VCaP (cell line): ENCODE data around the gene ENOX2.

Source experiments
- H3K27ac ChIP-seq: fragments of 450-650 bp; 2 replicates; pipeline ENCODE4 v1.5.1; 2017
- TF ChIP-seq, protein P1 (sequence below): fragments of 450-650 bp; conservative IDR thresholded peaks from 2 replicates; pipeline ENCODE4 v1.5.1; 2017; ENCODE audit warnings: mild to moderate bottlenecking, moderate library complexity

ENOX2 gene

DNA sequence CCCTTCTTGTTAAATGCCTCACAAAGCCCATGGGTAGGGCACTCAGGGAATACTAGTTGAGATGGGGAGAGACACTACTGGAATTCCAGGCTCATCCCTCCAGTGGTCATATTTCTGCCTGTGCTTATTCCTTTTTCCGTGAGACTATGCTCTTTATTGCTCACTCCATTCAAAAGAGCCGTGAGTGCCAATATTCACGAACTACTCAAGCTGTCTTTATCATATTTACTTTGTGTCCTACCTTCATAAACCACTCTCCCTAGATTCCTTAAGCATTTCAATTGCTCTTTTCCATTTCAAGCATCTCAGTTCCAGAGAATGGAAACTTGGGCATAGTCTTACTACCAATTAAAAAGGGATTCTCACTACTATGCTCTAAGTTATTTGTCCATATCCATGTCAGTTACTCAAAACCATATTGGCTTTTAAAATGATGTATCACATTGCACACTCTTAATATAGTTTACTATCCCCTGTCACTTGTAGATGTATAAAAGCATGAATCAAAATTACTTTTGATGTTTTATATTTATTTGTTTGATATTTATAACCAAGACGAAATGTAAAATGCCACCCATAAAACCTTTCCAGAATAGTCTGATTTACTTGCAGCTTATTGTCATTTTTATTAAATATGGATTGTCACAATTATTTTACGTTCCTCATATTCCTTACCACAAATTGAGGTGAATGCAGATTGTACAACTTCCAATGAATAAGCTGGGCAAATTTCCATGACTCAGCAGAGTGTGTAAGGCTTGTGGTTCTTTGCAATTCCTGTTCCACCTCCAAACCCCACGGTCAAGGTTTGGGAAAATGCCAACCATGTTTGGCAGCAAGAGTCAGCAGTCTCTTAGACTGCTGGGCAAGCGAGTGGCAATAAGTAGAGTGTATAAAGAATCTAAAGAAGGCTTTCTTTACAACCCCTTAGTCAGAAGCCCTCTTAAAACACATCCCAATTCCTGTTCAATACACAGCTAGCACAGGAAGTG lies 24.4 kb downstream of the ENOX2 start:
- TF ChIP-seq, protein P1, sequence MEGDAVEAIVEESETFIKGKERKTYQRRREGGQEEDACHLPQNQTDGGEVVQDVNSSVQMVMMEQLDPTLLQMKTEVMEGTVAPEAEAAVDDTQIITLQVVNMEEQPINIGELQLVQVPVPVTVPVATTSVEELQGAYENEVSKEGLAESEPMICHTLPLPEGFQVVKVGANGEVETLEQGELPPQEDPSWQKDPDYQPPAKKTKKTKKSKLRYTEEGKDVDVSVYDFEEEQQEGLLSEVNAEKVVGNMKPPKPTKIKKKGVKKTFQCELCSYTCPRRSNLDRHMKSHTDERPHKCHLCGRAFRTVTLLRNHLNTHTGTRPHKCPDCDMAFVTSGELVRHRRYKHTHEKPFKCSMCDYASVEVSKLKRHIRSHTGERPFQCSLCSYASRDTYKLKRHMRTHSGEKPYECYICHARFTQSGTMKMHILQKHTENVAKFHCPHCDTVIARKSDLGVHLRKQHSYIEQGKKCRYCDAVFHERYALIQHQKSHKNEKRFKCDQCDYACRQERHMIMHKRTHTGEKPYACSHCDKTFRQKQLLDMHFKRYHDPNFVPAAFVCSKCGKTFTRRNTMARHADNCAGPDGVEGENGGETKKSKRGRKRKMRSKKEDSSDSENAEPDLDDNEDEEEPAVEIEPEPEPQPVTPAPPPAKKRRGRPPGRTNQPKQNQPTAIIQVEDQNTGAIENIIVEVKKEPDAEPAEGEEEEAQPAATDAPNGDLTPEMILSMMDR: no peak
- H3K27ac ChIP-seq: peak overlapping the region; percentile 74

DNA sequence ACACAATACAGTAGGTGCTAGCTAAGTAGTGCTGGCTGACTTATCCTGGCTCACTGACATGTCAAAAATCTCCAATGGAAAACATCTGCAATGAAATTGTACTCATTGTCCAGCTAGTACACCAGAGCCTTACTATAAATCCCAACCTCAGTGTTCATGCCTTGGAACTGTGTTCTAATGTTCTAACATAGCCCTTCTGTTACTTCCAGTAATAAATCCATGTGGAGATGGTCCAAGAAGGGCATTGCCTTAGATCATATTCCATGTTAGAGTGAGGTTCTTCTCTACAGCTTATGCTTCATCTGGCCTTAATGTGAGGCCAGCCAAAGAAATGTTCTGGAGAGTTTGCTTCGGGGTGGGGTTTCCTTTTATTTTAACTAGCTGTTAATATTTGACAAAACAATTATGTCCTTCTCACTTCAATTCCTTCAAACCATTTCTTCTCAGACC lies 25.1 kb downstream of the ENOX2 start:
- peak overlapping the region; percentile 74 for H3K27ac ChIP-seq
- TF ChIP-seq, protein P1: no peak

DNA sequence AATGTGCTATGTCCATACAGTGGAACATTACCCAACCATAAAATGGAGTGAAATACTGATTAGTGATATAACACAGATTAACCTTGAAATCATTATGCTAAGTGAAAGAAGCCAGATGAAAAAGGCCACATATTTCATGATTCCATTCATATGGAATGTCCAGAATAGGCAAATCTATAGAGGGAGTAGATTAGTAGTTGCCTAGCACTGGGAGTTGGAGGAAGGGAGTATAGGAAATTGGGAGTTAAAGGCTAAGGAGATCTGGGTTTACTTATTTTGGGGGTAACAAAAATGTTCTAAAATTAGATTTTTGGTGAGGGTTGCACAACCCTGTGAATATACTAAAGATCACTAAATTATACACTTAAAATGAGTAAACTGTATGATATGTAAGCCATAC lies 26.8 kb downstream of the ENOX2 start:
- TF ChIP-seq, protein P1: no peak
- peak overlapping the region; percentile 74; the same call in 1 of the 2 replicates for H3K27ac ChIP-seq

DNA sequence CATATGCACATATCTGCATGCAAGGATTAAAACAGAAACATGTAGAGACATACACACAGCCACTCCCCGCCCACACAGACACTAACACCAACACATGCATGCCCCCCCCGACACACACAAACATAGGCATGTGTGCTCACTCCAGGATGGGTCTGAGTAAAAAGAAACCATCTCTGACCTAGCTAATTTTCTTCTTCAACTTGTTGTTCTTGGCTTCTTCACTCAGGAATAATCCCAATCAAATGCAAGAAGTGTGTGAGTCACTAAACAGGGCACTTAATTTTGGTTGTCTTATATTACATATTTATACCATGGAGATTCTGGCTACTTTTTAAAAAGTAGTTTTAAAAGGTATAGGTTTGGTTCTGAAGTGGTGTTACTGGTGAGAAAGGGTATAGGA lies 28.3 kb downstream of the ENOX2 start:
- H3K27ac ChIP-seq: no peak overlapping the region
- TF ChIP-seq, protein P1: no peak

DNA sequence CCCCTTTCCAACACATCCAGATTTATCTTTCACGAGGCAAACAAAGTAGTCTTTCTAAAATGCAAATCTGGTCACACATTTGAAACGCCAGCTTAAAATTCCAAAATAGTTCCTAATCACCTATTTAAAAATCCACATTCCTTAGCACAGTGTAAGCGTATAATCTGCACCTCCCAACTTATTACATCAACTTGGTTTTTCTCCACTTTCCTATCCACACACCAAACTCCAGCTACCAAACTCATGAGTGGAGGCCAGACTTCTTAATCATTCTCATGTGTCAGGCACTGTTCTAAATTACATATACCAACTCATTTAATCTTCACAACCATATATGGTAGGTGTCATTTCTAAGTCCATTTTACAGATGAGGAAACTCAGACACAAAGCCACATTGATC lies 33.8 kb downstream of the ENOX2 start:
- H3K27ac ChIP-seq: no peak overlapping the region
- TF ChIP-seq, protein P1: no peak

DNA sequence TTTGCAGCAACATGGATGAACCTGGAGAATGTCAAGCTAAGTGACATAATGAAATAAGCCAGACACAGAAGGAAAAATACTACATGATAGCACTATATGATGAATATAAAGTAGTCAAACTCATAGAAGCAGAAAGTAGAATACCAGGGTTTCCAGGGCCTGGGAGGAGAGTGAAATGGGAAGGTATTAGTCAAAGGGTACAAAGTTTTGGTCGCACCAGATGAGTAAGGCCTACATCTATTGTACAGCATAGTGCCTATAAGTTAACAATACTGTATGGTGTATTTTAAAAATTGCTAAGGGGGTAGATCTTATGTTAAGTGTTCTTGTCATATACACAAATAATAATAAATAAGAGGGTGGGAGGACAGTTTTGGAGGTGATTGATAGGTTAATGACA lies 41.5 kb downstream of the ENOX2 start:
- H3K27ac ChIP-seq: no peak overlapping the region
- TF ChIP-seq, protein P1: no peak

DNA sequence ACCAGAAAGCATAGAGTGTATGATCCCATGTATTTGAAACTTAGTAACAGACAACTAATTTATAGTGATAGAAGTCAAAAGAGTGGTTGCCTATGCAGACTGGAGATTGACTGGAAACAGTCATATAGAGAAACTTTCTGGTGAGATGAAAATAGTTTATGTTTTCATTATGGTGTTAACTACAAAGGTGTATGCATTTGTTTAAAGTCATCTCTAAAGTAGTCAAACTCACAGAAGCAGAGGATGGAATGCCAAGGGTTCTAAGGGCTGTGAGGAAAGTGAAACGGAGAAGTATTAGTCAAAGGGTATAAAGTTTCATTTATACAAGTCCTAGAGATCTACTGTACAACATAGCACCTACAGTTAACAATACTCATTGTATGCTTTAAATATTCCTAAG lies 45.8 kb downstream of the ENOX2 start:
- TF ChIP-seq, protein P1: no peak
- H3K27ac ChIP-seq: no peak overlapping the region
